H1 (cell line): ENCODE results near the gene H2BK1. TPM values are rescaled to one million over a fixed set of nuclear protein-coding genes. Genes with fewer than 3 reads are reported as not detected.

Source experiments
- CTCF ChIA-PET: fragments of 300-600 bp; sonication (Branson Sonifier 250); formaldehyde crosslinking; loops from one replicate; lab custom pipeline; 2021; ENCODE audit not compliant: partially characterized antibody; lab: Charles Lee
- POLR2A ChIA-PET: fragments of 300-600 bp; sonication (Branson Sonifier 250); formaldehyde crosslinking; loops from one replicate; lab custom pipeline; 2021; ENCODE audit warnings: inconsistent platforms; ENCODE audit not compliant: partially characterized antibody; lab: Charles Lee
- DNase-seq, 2 experiments: peaks; one replicate each; pipeline versions ENCODE4 v3.0.0 to v3.0.0-alpha.2; 2010 to 2022; ENCODE audit warnings: low spot score in 2 of 2, low read depth in 1 of 2, mixed read lengths in 1 of 2
- FAIRE-seq: peaks from 2 replicates; lab custom pipeline; 2011; peaks lifted over from hg19 to GRCh38; lab: Jason Lieb, UNC
- H2AFZ ChIP-seq: 2 replicates; pipeline ENCODE4 v1.8.1; 2012; ENCODE audit warnings: low read length, inconsistent platforms
- H2AK5ac ChIP-seq: 2 replicates; pipeline ENCODE4 v1.6.1; 2013; ENCODE audit warnings: low read depth, low read length
- H2BK120ac ChIP-seq: replicated peaks from 2 replicates; pipeline ENCODE3; 2013; ENCODE audit warnings: low read depth, low read length, inconsistent platforms
- H2BK12ac ChIP-seq: 2 replicates; pipeline ENCODE4 v1.6.1; 2013; ENCODE audit warnings: low read depth, low read length
- H2BK15ac ChIP-seq: 2 replicates; pipeline ENCODE4 v1.6.1; 2013; ENCODE audit warnings: low read length
- H2BK20ac ChIP-seq: 2 replicates; pipeline ENCODE4 v1.6.1; 2013; ENCODE audit warnings: low read length
- H2BK5ac ChIP-seq: 2 replicates; pipeline ENCODE4 v1.6.1; 2013; ENCODE audit warnings: low read depth, low read length
- H3K14ac ChIP-seq: 2 replicates; pipeline ENCODE4 v1.6.1; 2013; ENCODE audit warnings: inconsistent platforms; ENCODE audit not compliant: insufficient read length
- H3K18ac ChIP-seq: 2 replicates; pipeline ENCODE4 v1.6.1; 2013; ENCODE audit warnings: low read length; ENCODE audit errors: extremely low read depth
- H3K23ac ChIP-seq: 2 replicates; pipeline ENCODE4 v1.6.1; 2013; ENCODE audit warnings: inconsistent platforms; ENCODE audit not compliant: insufficient read length
- H3K23me2 ChIP-seq: 2 replicates; pipeline ENCODE4 v1.6.1; 2013; ENCODE audit warnings: low read depth, low read length
- H3K27ac ChIP-seq: 2 replicates; pipeline ENCODE4 v1.6.1; 2011; ENCODE audit warnings: low read depth, low read length, inconsistent platforms
- H3K27me3 ChIP-seq, 4 experiments: replicated peaks in 1 of 4; 1 replicate in 1 of 4; 2 replicates in 3 of 4; pipeline versions ENCODE4 v1.6.1 to v1.8.1; 2011 to 2013; ENCODE audit warnings: low read length in 3 of 4, mild to moderate bottlenecking in 3 of 4, inconsistent platforms in 2 of 4, mixed read lengths in 2 of 4, moderate library complexity in 1 of 4; ENCODE audit not compliant: control insufficient read depth in 3 of 4, insufficient read depth in 3 of 4; ENCODE audit errors: extremely low read depth in 1 of 4
- H3K36me3 ChIP-seq, 4 experiments: 2 replicates each; pipeline versions ENCODE4 v1.6.1 to v1.8.1; 2011 to 2013; ENCODE audit warnings: mild to moderate bottlenecking in 4 of 4, low read length in 3 of 4, moderate library complexity in 2 of 4, control low read depth in 1 of 4, inconsistent platforms in 1 of 4; ENCODE audit not compliant: insufficient read depth in 4 of 4, control insufficient read depth in 2 of 4
- H3K4ac ChIP-seq: replicated peaks from 2 replicates; pipeline ENCODE3; 2013; ENCODE audit warnings: low read length, low read depth, mixed read lengths, inconsistent platforms; ENCODE audit not compliant: insufficient read length
- H3K4me1 ChIP-seq, 4 experiments: replicated peaks in 1 of 4; 1 replicate in 1 of 4; 2 replicates in 3 of 4; pipeline versions ENCODE4 v1.6.1 to v1.8.1; 2011 to 2013; ENCODE audit warnings: low read length in 3 of 4, inconsistent platforms in 2 of 4, mixed read lengths in 1 of 4; ENCODE audit not compliant: insufficient read depth in 4 of 4, control insufficient read depth in 3 of 4
- H3K4me2 ChIP-seq, 2 experiments: 2 replicates each; pipeline versions ENCODE4 v1.6.1 to v1.8.1; 2011 to 2013; ENCODE audit warnings: low read depth in 2 of 2, low read length in 2 of 2, control low read depth in 1 of 2, inconsistent platforms in 1 of 2, mild to moderate bottlenecking in 1 of 2; ENCODE audit not compliant: insufficient read depth in 1 of 2
- H3K4me3 ChIP-seq, 4 experiments: fragments of 200-600, 300-600 bp in 1 of 4; sonication (generic), shearing (Covaris generic), sonication (Bioruptor Twin) in 1 of 4; 2 replicates each; pipeline versions ENCODE4 v1.5.1 to v1.8.1; 2011 to 2016; ENCODE audit warnings: low read length in 4 of 4, low read depth in 3 of 4, control low read depth in 2 of 4, inconsistent platforms in 2 of 4, mild to moderate bottlenecking in 2 of 4, mixed read lengths in 1 of 4, moderate library complexity in 1 of 4; ENCODE audit not compliant: insufficient read depth in 2 of 4; ENCODE audit errors: extremely low read depth in 1 of 4
- H3K56ac ChIP-seq: replicated peaks from 2 replicates; pipeline ENCODE3; 2013; ENCODE audit warnings: low read depth, mild to moderate bottlenecking, mixed read lengths, low read length, inconsistent platforms; ENCODE audit not compliant: insufficient read length
- H3K79me1 ChIP-seq: 2 replicates; pipeline ENCODE4 v1.6.1; 2013; ENCODE audit warnings: low read depth, low read length, control low read depth
- H3K79me2 ChIP-seq, 2 experiments: 2 replicates each; pipeline versions ENCODE4 v1.6.1 to v1.8.1; 2012 to 2013; ENCODE audit warnings: low read length in 2 of 2, mild to moderate bottlenecking in 2 of 2, inconsistent platforms in 1 of 2; ENCODE audit not compliant: insufficient read depth in 2 of 2, control insufficient read depth in 1 of 2
- H3K9ac ChIP-seq, 4 experiments: replicated peaks in 1 of 4; 1 replicate in 1 of 4; 2 replicates in 3 of 4; pipeline versions ENCODE4 v1.6.1 to v1.8.1; 2011 to 2013; ENCODE audit warnings: low read depth in 3 of 4, low read length in 3 of 4, control low read depth in 2 of 4, mild to moderate bottlenecking in 2 of 4, moderate library complexity in 2 of 4, inconsistent platforms in 1 of 4; ENCODE audit errors: extremely low read depth in 1 of 4
- H3K9me3 ChIP-seq, 2 experiments: 2 replicates each; pipeline versions ENCODE4 v1.6.1 to v1.8.1; 2012 to 2013; ENCODE audit warnings: mild to moderate bottlenecking in 2 of 2, moderate library complexity in 2 of 2, control low read depth in 1 of 2, inconsistent platforms in 1 of 2, low read depth in 1 of 2, low read length in 1 of 2, mixed read lengths in 1 of 2; ENCODE audit not compliant: insufficient read depth in 2 of 2
- H4K20me1 ChIP-seq, 2 experiments: replicated peaks in 1 of 2; 2 replicates each; pipeline versions ENCODE3 to v1.8.1; 2011 to 2013; ENCODE audit warnings: inconsistent platforms in 2 of 2, low read length in 2 of 2, mild to moderate bottlenecking in 1 of 2; ENCODE audit not compliant: insufficient read depth in 2 of 2, control insufficient read depth in 1 of 2
- H4K5ac ChIP-seq: 2 replicates; pipeline ENCODE4 v1.6.1; 2013; ENCODE audit warnings: low read length, low read depth, mixed read lengths, inconsistent platforms; ENCODE audit not compliant: insufficient read length
- H4K8ac ChIP-seq: 2 replicates; pipeline ENCODE4 v1.8.0; 2013; ENCODE audit warnings: mild to moderate bottlenecking, moderate library complexity, low read length, inconsistent platforms; ENCODE audit not compliant: insufficient read depth; ENCODE audit errors: extremely low read depth
- H4K91ac ChIP-seq: replicated peaks from 2 replicates; pipeline ENCODE3; 2013; ENCODE audit warnings: low read length, mixed read lengths, inconsistent platforms; ENCODE audit not compliant: insufficient read length
- CEBPB ChIP-seq: IDR thresholded peaks from 2 replicates; pipeline ENCODE4 v1.6.1; 2012; ENCODE audit warnings: low read depth, low read length
- MAFK ChIP-seq: IDR thresholded peaks from 2 replicates; pipeline ENCODE4 v1.6.1; 2012; ENCODE audit warnings: low read depth, mild to moderate bottlenecking, improper control_type of control experiment, low read length
- RNF2 ChIP-seq: fragments of 200-900, 300-1000 bp; sonication (generic); IDR thresholded peaks from 2 replicates; pipeline ENCODE4 v1.7.1; 2016; ENCODE audit warnings: borderline replicate concordance, low read depth, mild to moderate bottlenecking, antibody characterized with exemption, low read length; ENCODE audit not compliant: poor library complexity, severe bottlenecking; ENCODE audit errors: missing control alignments
- RXRA ChIP-seq: IDR thresholded peaks from 2 replicates; pipeline ENCODE4 v1.6.1; 2011; ENCODE audit warnings: low read depth, mild to moderate bottlenecking, low read length, moderate library complexity; ENCODE audit not compliant: insufficient read depth
- SAP30 ChIP-seq: fragments of 300-600 bp; sonication (generic); IDR thresholded peaks from 2 replicates; pipeline ENCODE4 v1.7.1; 2012; ENCODE audit warnings: low read length, moderate library complexity, mild to moderate bottlenecking, inconsistent platforms; ENCODE audit not compliant: insufficient read depth, insufficient replicate concordance
- SIRT6 ChIP-seq: IDR thresholded peaks from one replicate; pipeline ENCODE4 v1.7.1; 2012; ENCODE audit warnings: low read length, inconsistent platforms
- TBP ChIP-seq: IDR thresholded peaks from 2 replicates; pipeline ENCODE4 v1.6.1; 2011; ENCODE audit warnings: low read depth, low read length, improper control_type of control experiment
- WGBS, 2 experiments: shearing (Covaris generic) in 1 of 2; methylation state at CpG; one replicate each; pipeline versions ENCODE4 v1.1.6 to v1.1.7; 2013 to 2015; ENCODE audit warnings: low lambda C conversion rate in 2 of 2, mixed read lengths in 2 of 2, inconsistent platforms in 1 of 2, low coverage in 1 of 2, missing lambda C conversion rate in 1 of 2; ENCODE audit not compliant: insufficient replicate concordance in 2 of 2, insufficient coverage in 1 of 2, insufficient read length in 1 of 2; ENCODE audit errors: extremely low coverage in 1 of 2, missing lambda C conversion rate in 1 of 2; 5-methylcytosine and 5-hydroxymethylcytosine counted together
- polyA plus RNA-seq, 7 experiments: library from polyadenylated mRNA; depleted of rRNA in 3 of 7; stranded (reverse) in 5 of 7; unstranded in 2 of 7; fragments of >200 nt in 5 of 7; fragments of 200-250 nt in 2 of 7; gene quantifications; 1 replicate in 5 of 7; 2 replicates in 1 of 7; 4 replicates in 1 of 7; pipeline versions ENCODE4 v1.2.1 to v1.2.3, GENCODE V29; 2011 to 2013; ENCODE audit warnings: missing spikeins in 2 of 7, mixed read lengths in 2 of 7
- total RNA-seq: library from RNA; stranded (reverse); fragmentation: NEBNext Ultra II Directional; extraction: Animal tissue kit (Norgen Biotek cat#: 25700); gene quantifications from 2 replicates; pipeline ENCODE4 v1.2.1, GENCODE V29; 2021
- TF ChIP-seq, protein P1 (sequence below): IDR thresholded peaks from 2 replicates; pipeline ENCODE4 v1.6.1; 2012; ENCODE audit warnings: inconsistent platforms

H2BK1 gene
- total and polyA plus RNA-seq, 2 of the 8 experiments (the other 6 are each of a cell fraction or from before 2014, with no cell fraction given), result not detected

DNA sequence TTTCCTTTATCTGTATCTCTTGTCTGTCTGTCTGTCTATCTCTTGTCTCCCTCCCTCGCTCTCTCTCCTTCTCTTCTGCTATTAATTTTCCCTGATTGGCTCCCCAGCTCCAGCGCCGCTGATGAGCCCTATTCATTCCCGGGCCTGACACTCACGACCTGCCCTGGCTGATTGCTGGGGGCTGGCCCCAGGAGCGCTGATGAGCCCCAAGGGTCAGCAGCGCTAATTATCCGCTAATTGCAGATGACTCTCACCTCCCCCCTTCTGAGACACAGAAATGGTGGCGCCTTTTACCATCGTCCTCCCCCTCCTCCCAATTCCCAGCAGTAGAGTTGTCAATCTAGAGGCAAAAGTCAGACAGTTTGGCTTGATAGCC is 41.5 kb downstream of the H2BK1 start:
- H3K23ac ChIP-seq, result no peak overlapping the region
- H4K20me1 ChIP-seq, result peaks cover 2% of the 10 kb centered on the region in 2 experiments
- peak overlapping the region in 1 of 4 experiments; percentile 69; a peak in 2 of 8 replicates for H3K4me3 ChIP-seq
- peaks cover 0 to 3% (median under 1%) of the 10 kb centered on the region in 4 experiments; a peak in 2 of 7 replicates for H3K4me1 ChIP-seq
- no peak overlapping the region for H4K91ac ChIP-seq
- ChIA-PET CTCF (interaction anchor here (0.7 to 8.3 kb wide), 16 partner anchors 11 to 1325 kb away, joined by 3 to 75 read pairs (median 5); no protein-coding TSS in a partner anchor), POLR2A (no interaction called here)
- H2BK20ac ChIP-seq, result no peak overlapping the region
- no peak overlapping the region for H3K56ac ChIP-seq
- 40% methylated on average over 10 of the region's 10 CpGs; no CpG with 5 or more reads in 1 of the 2 experiments for WGBS, 2 experiments
- no peak overlapping the region for H3K27ac ChIP-seq
- H3K14ac ChIP-seq, result no peak overlapping the region
- H3K18ac ChIP-seq, result no peak overlapping the region
- peaks cover 4% of the 10 kb centered on the region; the same call in 1 of the 2 replicates for H3K23me2 ChIP-seq
- no peak overlapping the region for H2AK5ac ChIP-seq
- TF ChIP-seq TBP (no peak), SIRT6 (no peak), SAP30 (no peak), CEBPB (no peak), RXRA (no peak), RNF2 (no peak), MAFK (no peak)
- TF ChIP-seq, protein P1, sequence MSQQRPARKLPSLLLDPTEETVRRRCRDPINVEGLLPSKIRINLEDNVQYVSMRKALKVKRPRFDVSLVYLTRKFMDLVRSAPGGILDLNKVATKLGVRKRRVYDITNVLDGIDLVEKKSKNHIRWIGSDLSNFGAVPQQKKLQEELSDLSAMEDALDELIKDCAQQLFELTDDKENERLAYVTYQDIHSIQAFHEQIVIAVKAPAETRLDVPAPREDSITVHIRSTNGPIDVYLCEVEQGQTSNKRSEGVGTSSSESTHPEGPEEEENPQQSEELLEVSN, result no peak
- DNase-seq, result no peak
- no peak for FAIRE-seq
- no peaks in the 10 kb centered on the region for H3K79me1 ChIP-seq
- H2BK5ac ChIP-seq, result no peak overlapping the region
- H4K5ac ChIP-seq, result no peak overlapping the region
- H3K9ac ChIP-seq, result no peak overlapping the region
- H3K36me3 ChIP-seq, result peaks cover 0 to under 1% (median 0%) of the 10 kb centered on the region in 4 experiments; a peak in 1 of 8 replicates
- H3K4ac ChIP-seq, result no peak overlapping the region
- H3K4me2 ChIP-seq, result peak overlapping the region in 1 of 2 experiments; percentile 63; a peak in 1 of 4 replicates
- no peak overlapping the region for H2AFZ ChIP-seq
- no peak overlapping the region for H2BK12ac ChIP-seq
- H3K9me3 ChIP-seq, result peaks cover 0 to 3% of the 10 kb centered on the region in 2 experiments; a peak in 2 of 4 replicates
- H4K8ac ChIP-seq, result no peak overlapping the region
- no peaks in the 10 kb centered on the region for H3K79me2 ChIP-seq
- no peak overlapping the region for H2BK120ac ChIP-seq
- H3K27me3 ChIP-seq, result peaks cover 47 to 84% (median 67%) of the 10 kb centered on the region in 4 experiments
- H2BK15ac ChIP-seq, result no peak overlapping the region
